Panc1 (cell line): Measurements from ENCODE around the gene DAGLA. TPM values are rescaled to one million over a fixed set of nuclear protein-coding genes. Genes with fewer than 3 reads are reported as not detected.

Experiments used
- ATAC-seq: fragments of 200-7000 bp; cut with Tn5 transposase; 2 replicates; pipeline ENCODE4 v1.9.1; 2020; ENCODE audit warnings: mild to moderate bottlenecking, moderate library complexity
- BruUV-seq: library from RNA; stranded (reverse); fragments of 400-500 nt; replicated peaks from 2 replicates; lab custom pipeline; 2021; lab: Mats Ljungman, UMichigan
- CTCF ChIA-PET: fragments of 300-600 bp; sonication (Branson Sonifier 250); formaldehyde crosslinking; loops from one replicate; lab custom pipeline; 2022; ENCODE audit warnings: antibody characterized with exemption; lab: Charles Lee
- POLR2A ChIA-PET: fragments of 300-600 bp; sonication (Branson Sonifier 250); formaldehyde crosslinking; loops from one replicate; lab custom pipeline; 2022; ENCODE audit warnings: antibody characterized with exemption; lab: Charles Lee
- DNase-seq: peaks from one replicate; pipeline ENCODE4 v3.0.0-alpha.2; 2010; ENCODE audit warnings: low read depth, low spot score
- H3K27ac ChIP-seq: 2 replicates; pipeline ENCODE4 v1.5.1; 2011; ENCODE audit warnings: mild to moderate bottlenecking, low read length, inconsistent platforms
- H3K27me3 ChIP-seq: fragments of 200-500 bp; sonication (Bioruptor generic); 2 replicates; pipeline ENCODE4 v1.6.0; 2014; ENCODE audit warnings: low read length, inconsistent platforms; ENCODE audit not compliant: control insufficient read depth, insufficient read depth
- H3K36me3 ChIP-seq: fragments of 200-500 bp; sonication (Bioruptor generic); 2 replicates; pipeline ENCODE4 v1.5.1; 2014; ENCODE audit warnings: inconsistent platforms, mild to moderate bottlenecking, low read length, moderate library complexity; ENCODE audit not compliant: control insufficient read depth, insufficient read depth
- H3K4me1 ChIP-seq: 2 replicates; pipeline ENCODE4 v1.5.1; 2011; ENCODE audit warnings: inconsistent platforms, mild to moderate bottlenecking, low read length, moderate library complexity; ENCODE audit not compliant: control insufficient read depth, insufficient read depth
- H3K4me3 ChIP-seq, 2 experiments: 2 replicates each; pipeline ENCODE4 v1.5.1; 2011 to 2012; ENCODE audit warnings: low read depth in 2 of 2, low read length in 2 of 2, mild to moderate bottlenecking in 2 of 2, inconsistent platforms in 1 of 2, moderate library complexity in 1 of 2
- H3K9me3 ChIP-seq: fragments of 200-500 bp; sonication (Bioruptor generic); 2 replicates; pipeline ENCODE4 v1.5.1; 2014; ENCODE audit warnings: low read depth, mild to moderate bottlenecking, inconsistent platforms, low read length, moderate library complexity; ENCODE audit not compliant: control insufficient read depth, insufficient read depth
- CTCF ChIP-seq: fragments of 450-650 bp; IDR thresholded peaks from 2 replicates; pipeline ENCODE4 v1.5.1; 2017; ENCODE audit warnings: mild to moderate bottlenecking
- POLR2AphosphoS5 ChIP-seq: IDR thresholded peaks from 2 replicates; pipeline ENCODE4 v1.6.1; 2012; ENCODE audit warnings: mild to moderate bottlenecking, low read depth, low read length, moderate library complexity
- REST ChIP-seq, 2 experiments: IDR thresholded peaks; 2 replicates each; pipeline ENCODE4 v1.6.1; 2011 to 2012; ENCODE audit warnings: low read depth in 2 of 2, control low read depth in 1 of 2, low read length in 1 of 2, mild to moderate bottlenecking in 1 of 2, moderate library complexity in 1 of 2; ENCODE audit not compliant: insufficient read depth in 1 of 2
- SIN3A ChIP-seq: IDR thresholded peaks from 2 replicates; pipeline ENCODE4 v1.6.1; 2012; ENCODE audit warnings: low read depth, mild to moderate bottlenecking, low read length, moderate library complexity, borderline replicate concordance; ENCODE audit not compliant: insufficient read depth
- in situ Hi-C: cut with HindIII; loops from 2 replicates; pipeline ENCODE4 v1.10.0; 2016; ENCODE audit warnings: low sequenced_read_pairs, low pct_unique_long_range_greater_than_20kb
- intact Hi-C: fragments of 100-400 bp; cut with micrococcal nuclease; formaldehyde crosslinking; loops from one replicate; pipeline ENCODE4 v1.10.0; 2022; ENCODE audit not compliant: unreplicated experiment
- total RNA-seq: library from RNA; stranded (reverse); gene quantifications from one replicate; pipeline ENCODE4 v1.2.1, GENCODE V29; 2021; ENCODE audit not compliant: unreplicated experiment

Gene DAGLA
- total RNA-seq, 1 experiment from 2014 or later, result 6.4 TPM

- H3K4me1 ChIP-seq, result peaks cover 7% of the 10 kb centered on the region
- CTCF ChIA-PET, result no interaction called here
- peak within 1 kb of the TSS; percentile 99 for H3K4me3 ChIP-seq
- in situ Hi-C loops, result no loop called here
- POLR2A ChIA-PET, result interaction anchor here (0.6 to 1.4 kb wide), 3 partner anchors 23 to 425 kb away, joined by 3 to 4 read pairs (median 3); no protein-coding TSS in a partner anchor
- peak; percentile 95 for ATAC-seq
- peak within 1 kb of the TSS; percentile 99 for H3K27ac ChIP-seq
- no peaks in the 10 kb centered on the region for H3K27me3 ChIP-seq
- no peaks in the 10 kb centered on the region for H3K9me3 ChIP-seq
- H3K36me3 ChIP-seq, result peaks cover 7% of the 10 kb centered on the region; the same call in 1 of the 2 replicates
- TF ChIP-seq REST (IDR thresholded peaks at IDR 0.05; ENCODE audit: insufficient read depth in 1 of 2, low read depth in 2 of 2, low read length in 1 of 2) (no peak), SIN3A (peak; percentile 73), POLR2AphosphoS5 (peak; percentile 83)
- intact Hi-C loops, result no loop called here
- no TSS peak for BruUV-seq
- peak; percentile 78 for DNase-seq
These were observed 112.3 kb downstream of the DAGLA start, which contains the start of the genes FEN1 and TMEM258 for GRCh38 chr11:61792310-61793082. FEN1 (plus strand) TSS chr11:61792911; CDS start chr11:61795362, 2,451 bp downstream. TMEM258 (minus strand) TSS chr11:61792599; CDS start chr11:61792558, 41 bp downstream.

GRCh38 chr11:61793083-61793828 is 113.1 kb downstream of the DAGLA start:
- H3K27me3 ChIP-seq, result no peaks in the 10 kb centered on the region
- peak overlapping the region; percentile 99 for H3K4me3 ChIP-seq
- peak overlapping the region; percentile 99 for H3K27ac ChIP-seq
- CTCF ChIA-PET, result no interaction called here
- in situ Hi-C loops (no loop called here), intact Hi-C loops (no loop called here)
- DNase-seq (no peak), ATAC-seq (peak; percentile 64)
- POLR2A ChIA-PET, result interaction anchor here (0.6 to 1.4 kb wide), 3 partner anchors 22 to 426 kb away, joined by 3 to 4 read pairs (median 3); no protein-coding TSS in a partner anchor
- H3K9me3 ChIP-seq, result no peaks in the 10 kb centered on the region
- H3K4me1 ChIP-seq, result peaks cover 9% of the 10 kb centered on the region
- TF ChIP-seq CTCF (no peak), POLR2AphosphoS5 (no peak), SIN3A (no peak)
- peaks cover 7% of the 10 kb centered on the region; the same call in 1 of the 2 replicates for H3K36me3 ChIP-seq
- BruUV-seq, result TSS peak; percentile 83
